Uterus (tissue), 2 donors: ENCODE results near the gene TRAF2.

ENCODE experiments used
- CTCF ChIP-seq, 4 experiments: fragments of 200-600 bp in 2 of 4; fragments of 450-650 bp in 2 of 4; sonication (generic) in 2 of 4; IDR thresholded peaks; one replicate each; pipeline ENCODE4 v1.5.1; 2016 to 2019; ENCODE audit warnings: antibody characterized with exemption in 4 of 4, mild to moderate bottlenecking in 2 of 4, moderate library complexity in 1 of 4
- POLR2A ChIP-seq, 2 donors: fragments of 450-650 bp; IDR thresholded peaks; one replicate each; pipeline ENCODE4 v1.6.1; 2016; ENCODE audit warnings: antibody characterized with exemption in 2 of 2, mild to moderate bottlenecking in 1 of 2, moderate library complexity in 1 of 2

- TF ChIP-seq CTCF (IDR thresholded peaks at IDR 0.05) (no peak), POLR2A (IDR thresholded peaks at IDR 0.05) (no peak)
Measured at GRCh38 chr9:136955943-136956335, 69.6 kb downstream of the TRAF2 start.
